Endodermal cell (in vitro differentiated cells): ENCODE measurements around the gene ATP2B2. TPM values are rescaled to one million over a fixed set of nuclear protein-coding genes. Genes with fewer than 3 reads are reported as not detected.

Experiments
- DNase-seq: peaks from one replicate; pipeline ENCODE4 v3.0.0-alpha.2; 2017
- H3K27ac ChIP-seq: 2 replicates; pipeline ENCODE4 v1.5.1; 2013; ENCODE audit warnings: mild to moderate bottlenecking, low read depth, low read length, moderate library complexity
- H3K27me3 ChIP-seq: 2 replicates; pipeline ENCODE4 v1.6.1; 2013; ENCODE audit warnings: mild to moderate bottlenecking, low read length, moderate library complexity; ENCODE audit not compliant: insufficient read depth, control insufficient read depth, poor library complexity, severe bottlenecking
- H3K36me3 ChIP-seq: 2 replicates; pipeline ENCODE4 v1.7.0; 2013; ENCODE audit warnings: mild to moderate bottlenecking, low read length, moderate library complexity; ENCODE audit not compliant: control insufficient read depth, insufficient read depth
- H3K4me1 ChIP-seq: one replicate; pipeline ENCODE4 v1.7.0; 2013; ENCODE audit warnings: low read length; ENCODE audit not compliant: control insufficient read depth, insufficient read depth
- H3K4me3 ChIP-seq: 2 replicates; pipeline ENCODE4 v1.5.1; 2013; ENCODE audit warnings: mild to moderate bottlenecking, low read length, moderate library complexity
- H3K9ac ChIP-seq: 2 replicates; pipeline ENCODE4 v1.6.1; 2013; ENCODE audit warnings: mild to moderate bottlenecking, low read length, moderate library complexity; ENCODE audit not compliant: poor library complexity, severe bottlenecking; ENCODE audit errors: extremely low read depth
- H3K9me3 ChIP-seq: 2 replicates; pipeline ENCODE4 v1.6.1; 2013; ENCODE audit warnings: mild to moderate bottlenecking, low read length, moderate library complexity; ENCODE audit not compliant: control insufficient read depth
- H3K27ac Mint-ChIP-seq: 2 replicates; pipeline ENCODE4 v1.8.0; 2020; ENCODE audit warnings: mixed read lengths
- H3K27me3 Mint-ChIP-seq: 2 replicates; pipeline ENCODE4 v1.8.0; 2021; ENCODE audit warnings: mild to moderate bottlenecking, mixed read lengths; ENCODE audit not compliant: insufficient read depth
- H3K36me3 Mint-ChIP-seq: 2 replicates; pipeline ENCODE4 v1.8.0; 2020; ENCODE audit warnings: low read depth, mixed read lengths
- H3K4me1 Mint-ChIP-seq: 2 replicates; pipeline ENCODE4 v1.8.0; 2020; ENCODE audit warnings: mixed read lengths
- H3K4me3 Mint-ChIP-seq: 2 replicates; pipeline ENCODE4 v1.8.0; 2020; ENCODE audit warnings: mild to moderate bottlenecking, moderate library complexity, mixed read lengths
- H3K9me3 Mint-ChIP-seq: 2 replicates; pipeline ENCODE4 v1.8.0; 2020; ENCODE audit warnings: mild to moderate bottlenecking, mixed read lengths
- WGBS, 2 experiments: methylation state at CpG; one replicate each; pipeline versions ENCODE4 v1.1.5 to v1.1.7; 2013; ENCODE audit warnings: missing lambda C conversion rate in 2 of 2, mixed read lengths in 1 of 2; ENCODE audit not compliant: insufficient coverage in 1 of 2, insufficient read length in 1 of 2; 5-methylcytosine and 5-hydroxymethylcytosine counted together
- total RNA-seq, 2 donors: library from RNA; stranded (reverse); fragmentation: NEBNext Ultra II Directional in 1 of 2; extraction: Animal tissue kit (Norgen Biotek cat#: 25700) in 1 of 2; gene quantifications; 2 replicates in 1 of 2; 3 replicates in 1 of 2; pipeline ENCODE4 v1.2.1, GENCODE V29; 2021
- TF ChIP-seq, protein P1 (sequence below): fragments of 200-600 bp; sonication (generic); conservative IDR thresholded peaks from 2 replicates; pipeline ENCODE4 v1.5.0; 2021; ENCODE audit warnings: antibody characterized with exemption, mild to moderate bottlenecking

Gene ATP2B2
- total RNA-seq, 2 donors from 2014 or later: 0.09 TPM; not detected in 1

DNA sequence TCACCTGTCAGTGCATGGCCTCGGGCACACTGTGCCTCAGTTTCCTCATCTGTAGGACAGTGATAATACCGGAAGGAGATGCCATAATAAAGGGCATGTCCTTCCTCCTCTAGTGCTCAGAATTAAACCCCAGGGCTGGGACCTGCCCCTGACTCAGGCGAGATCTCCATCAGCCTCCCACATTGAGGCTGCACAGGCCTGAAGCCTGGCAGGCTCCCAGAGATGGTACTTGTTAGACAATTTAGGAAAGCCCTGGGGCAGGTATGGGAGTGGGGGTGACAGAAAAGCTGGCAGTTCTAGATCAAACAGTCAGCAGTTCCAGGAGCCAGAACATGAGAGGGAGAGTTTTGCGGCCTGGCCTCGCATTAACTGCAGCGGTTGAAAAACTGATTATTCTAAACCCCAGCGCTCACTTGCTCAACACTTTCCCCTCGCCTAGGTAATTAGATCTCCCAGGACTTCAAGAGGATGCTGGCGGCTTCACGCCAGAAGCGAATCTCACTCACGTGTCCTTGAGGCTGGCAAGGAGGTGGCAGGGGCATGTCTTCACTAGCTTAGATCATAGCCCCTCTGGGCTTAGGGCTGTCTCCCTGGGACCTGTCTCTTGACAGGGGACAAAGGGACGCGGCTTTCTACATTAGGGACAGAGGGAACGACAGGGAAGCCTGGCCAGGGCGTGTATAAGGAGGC, 73.1 kb downstream of the ATP2B2 start:
- Mint-ChIP-seq H3K27me3 (no peaks in the 10 kb centered on the region), H3K36me3 (no peaks in the 10 kb centered on the region), H3K9me3 (no peaks in the 10 kb centered on the region), H3K27ac (peak overlapping the region; percentile 35), H3K4me1 (no peaks in the 10 kb centered on the region), H3K4me3 (no peak overlapping the region)
- no peak overlapping the region for H3K27ac ChIP-seq
- no peaks in the 10 kb centered on the region for H3K27me3 ChIP-seq
- H3K4me3 ChIP-seq: no peak overlapping the region
- no peak for DNase-seq
- no peaks in the 10 kb centered on the region for H3K4me1 ChIP-seq
- H3K36me3 ChIP-seq: no peaks in the 10 kb centered on the region
- H3K9me3 ChIP-seq: no peaks in the 10 kb centered on the region
- no peak overlapping the region for H3K9ac ChIP-seq
- WGBS, 2 experiments: 92 to 94% methylated on average over 10 to 16 of the region's 16 CpGs
- TF ChIP-seq, protein P1, sequence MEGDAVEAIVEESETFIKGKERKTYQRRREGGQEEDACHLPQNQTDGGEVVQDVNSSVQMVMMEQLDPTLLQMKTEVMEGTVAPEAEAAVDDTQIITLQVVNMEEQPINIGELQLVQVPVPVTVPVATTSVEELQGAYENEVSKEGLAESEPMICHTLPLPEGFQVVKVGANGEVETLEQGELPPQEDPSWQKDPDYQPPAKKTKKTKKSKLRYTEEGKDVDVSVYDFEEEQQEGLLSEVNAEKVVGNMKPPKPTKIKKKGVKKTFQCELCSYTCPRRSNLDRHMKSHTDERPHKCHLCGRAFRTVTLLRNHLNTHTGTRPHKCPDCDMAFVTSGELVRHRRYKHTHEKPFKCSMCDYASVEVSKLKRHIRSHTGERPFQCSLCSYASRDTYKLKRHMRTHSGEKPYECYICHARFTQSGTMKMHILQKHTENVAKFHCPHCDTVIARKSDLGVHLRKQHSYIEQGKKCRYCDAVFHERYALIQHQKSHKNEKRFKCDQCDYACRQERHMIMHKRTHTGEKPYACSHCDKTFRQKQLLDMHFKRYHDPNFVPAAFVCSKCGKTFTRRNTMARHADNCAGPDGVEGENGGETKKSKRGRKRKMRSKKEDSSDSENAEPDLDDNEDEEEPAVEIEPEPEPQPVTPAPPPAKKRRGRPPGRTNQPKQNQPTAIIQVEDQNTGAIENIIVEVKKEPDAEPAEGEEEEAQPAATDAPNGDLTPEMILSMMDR: no peak

DNA sequence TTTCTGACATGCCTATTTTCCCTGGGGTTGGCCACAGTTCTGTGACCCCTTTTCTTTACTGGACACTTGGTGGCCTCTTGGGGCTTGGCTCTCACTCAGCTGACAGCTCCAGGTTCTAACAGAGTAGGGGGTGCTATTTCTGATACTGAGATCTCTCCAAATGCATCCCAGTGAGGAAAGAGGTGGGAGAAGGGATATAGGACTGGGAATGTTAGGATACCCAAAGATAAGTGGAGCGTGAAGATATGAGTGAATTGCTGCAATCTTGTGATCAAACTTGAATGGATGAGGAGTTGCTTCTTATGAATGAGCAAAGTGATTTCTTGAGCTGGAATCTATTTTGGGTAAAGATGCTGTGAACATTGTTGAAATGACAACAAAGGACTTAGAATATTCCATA, 74.6 kb downstream of the ATP2B2 start:
- Mint-ChIP-seq H3K27me3 (no peaks in the 10 kb centered on the region), H3K27ac (no peak overlapping the region), H3K36me3 (no peaks in the 10 kb centered on the region), H3K4me3 (no peak overlapping the region), H3K9me3 (no peaks in the 10 kb centered on the region), H3K4me1 (no peaks in the 10 kb centered on the region)
- Histone ChIP-seq H3K4me1 (no peaks in the 10 kb centered on the region), H3K27ac (no peak overlapping the region), H3K27me3 (no peaks in the 10 kb centered on the region), H3K9me3 (no peaks in the 10 kb centered on the region), H3K4me3 (no peak overlapping the region), H3K9ac (no peak overlapping the region), H3K36me3 (no peaks in the 10 kb centered on the region)
- TF ChIP-seq, protein P1: no peak
- 88 to 94% methylated on average over 1 of the region's 1 CpG for WGBS, 2 experiments
- DNase-seq: no peak

DNA sequence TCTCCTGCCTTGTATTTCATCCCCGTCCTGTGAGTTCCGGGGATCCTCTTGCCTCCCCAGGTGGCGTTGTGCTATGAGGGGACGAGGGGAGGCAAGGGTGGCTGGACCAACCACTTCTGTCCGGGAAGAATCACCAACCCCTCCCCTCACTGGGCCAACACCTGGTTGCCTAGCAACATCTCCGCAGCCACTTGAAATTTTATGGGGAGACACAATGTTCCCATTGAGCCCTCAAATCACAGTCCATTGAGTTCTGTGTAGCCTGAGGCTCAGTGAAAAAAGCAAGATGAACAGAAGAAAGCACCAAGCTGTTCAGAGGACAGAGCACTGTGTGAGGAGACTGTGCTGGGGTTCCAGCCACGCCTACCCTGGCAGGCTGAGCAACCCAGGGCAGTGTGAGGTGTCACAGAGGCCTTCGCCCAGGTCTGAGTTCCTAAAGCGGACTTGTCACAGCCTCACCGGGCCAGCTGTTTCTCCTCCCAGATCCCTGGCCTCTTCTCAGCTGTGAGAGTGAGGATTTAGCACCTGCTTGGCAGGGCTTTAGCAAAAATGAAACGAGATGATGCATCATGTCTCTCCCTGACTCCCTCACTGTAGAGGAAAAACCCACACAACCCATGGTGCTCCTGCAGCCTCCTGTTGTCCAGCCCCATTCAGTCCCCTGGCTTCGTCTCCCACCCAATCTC, 76.8 kb downstream of the ATP2B2 start:
- Mint-ChIP-seq H3K4me1 (no peaks in the 10 kb centered on the region), H3K27ac (no peak overlapping the region), H3K9me3 (no peaks in the 10 kb centered on the region), H3K27me3 (no peaks in the 10 kb centered on the region), H3K36me3 (no peaks in the 10 kb centered on the region), H3K4me3 (no peak overlapping the region)
- Histone ChIP-seq H3K9me3 (no peaks in the 10 kb centered on the region), H3K9ac (no peak overlapping the region), H3K4me1 (no peaks in the 10 kb centered on the region), H3K36me3 (no peaks in the 10 kb centered on the region), H3K4me3 (no peak overlapping the region), H3K27me3 (no peaks in the 10 kb centered on the region), H3K27ac (no peak overlapping the region)
- no peak for DNase-seq
- TF ChIP-seq, protein P1: no peak
- 85 to 92% methylated on average over 3 to 12 of the region's 12 CpGs for WGBS, 2 experiments
